ENCODE results near the gene BCL7C.

DNA sequence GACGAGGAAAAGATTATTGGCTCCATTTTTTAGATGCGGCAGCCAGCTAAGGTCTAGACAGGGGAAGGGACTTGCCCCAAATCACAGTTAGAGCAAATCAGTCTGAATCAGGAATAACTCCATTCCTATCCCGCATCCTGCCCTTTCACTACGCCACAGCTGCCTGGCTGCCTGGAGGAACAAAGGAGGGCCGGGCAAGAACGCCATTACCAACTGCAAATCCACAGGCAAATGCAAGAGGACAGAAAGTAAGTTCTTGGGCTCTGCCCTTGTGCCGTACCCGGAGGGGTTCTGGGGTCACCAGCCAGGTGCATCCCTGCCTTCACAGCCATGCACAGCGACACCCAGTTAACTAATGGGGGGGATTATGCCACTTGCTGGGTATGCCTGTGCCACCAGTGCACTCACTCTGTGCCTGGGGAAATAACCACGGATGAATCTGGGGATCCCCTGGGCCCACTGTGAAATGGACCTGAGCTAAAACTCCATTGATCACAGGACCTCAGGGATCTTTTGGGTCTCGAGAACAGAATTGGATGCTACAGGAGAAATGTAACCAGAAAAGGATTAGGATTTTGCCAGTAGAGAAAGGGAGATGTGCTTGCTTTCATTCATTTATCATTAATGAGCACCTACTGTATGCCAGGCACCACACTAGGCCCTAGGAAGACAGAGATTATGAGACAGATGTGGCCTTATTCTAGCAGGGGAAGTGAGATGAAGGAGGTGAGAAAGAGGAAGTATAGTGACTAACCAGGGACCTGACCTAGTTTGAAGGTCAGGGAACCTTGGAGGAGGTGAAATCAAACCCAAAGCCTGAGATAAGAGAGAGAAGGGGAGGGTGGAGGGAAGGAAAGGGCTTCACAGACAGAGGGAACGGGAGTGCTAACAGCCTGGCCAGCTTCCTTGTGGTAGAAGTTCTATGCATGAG, 17.7 kb downstream of the BCL7C start:
- TF ChIP-seq POLR2A (IDR thresholded peaks at IDR 0.05): no peak
- TF ChIP-seq, protein P1, sequence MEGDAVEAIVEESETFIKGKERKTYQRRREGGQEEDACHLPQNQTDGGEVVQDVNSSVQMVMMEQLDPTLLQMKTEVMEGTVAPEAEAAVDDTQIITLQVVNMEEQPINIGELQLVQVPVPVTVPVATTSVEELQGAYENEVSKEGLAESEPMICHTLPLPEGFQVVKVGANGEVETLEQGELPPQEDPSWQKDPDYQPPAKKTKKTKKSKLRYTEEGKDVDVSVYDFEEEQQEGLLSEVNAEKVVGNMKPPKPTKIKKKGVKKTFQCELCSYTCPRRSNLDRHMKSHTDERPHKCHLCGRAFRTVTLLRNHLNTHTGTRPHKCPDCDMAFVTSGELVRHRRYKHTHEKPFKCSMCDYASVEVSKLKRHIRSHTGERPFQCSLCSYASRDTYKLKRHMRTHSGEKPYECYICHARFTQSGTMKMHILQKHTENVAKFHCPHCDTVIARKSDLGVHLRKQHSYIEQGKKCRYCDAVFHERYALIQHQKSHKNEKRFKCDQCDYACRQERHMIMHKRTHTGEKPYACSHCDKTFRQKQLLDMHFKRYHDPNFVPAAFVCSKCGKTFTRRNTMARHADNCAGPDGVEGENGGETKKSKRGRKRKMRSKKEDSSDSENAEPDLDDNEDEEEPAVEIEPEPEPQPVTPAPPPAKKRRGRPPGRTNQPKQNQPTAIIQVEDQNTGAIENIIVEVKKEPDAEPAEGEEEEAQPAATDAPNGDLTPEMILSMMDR (IDR thresholded peaks at IDR 0.05): no peak

Data from stomach (tissue), 4 donors.